HG03280 (cell line): ENCODE measurements around the gene REPIN1.

Source experiments
- ATAC-seq: cut with Tn5 transposase; IDR thresholded peaks from one replicate; pipeline ENCODE4 v1.9.1; 2021; ENCODE audit warnings: mild to moderate bottlenecking, moderate library complexity; ENCODE audit not compliant: unreplicated experiment

Gene REPIN1

DNA sequence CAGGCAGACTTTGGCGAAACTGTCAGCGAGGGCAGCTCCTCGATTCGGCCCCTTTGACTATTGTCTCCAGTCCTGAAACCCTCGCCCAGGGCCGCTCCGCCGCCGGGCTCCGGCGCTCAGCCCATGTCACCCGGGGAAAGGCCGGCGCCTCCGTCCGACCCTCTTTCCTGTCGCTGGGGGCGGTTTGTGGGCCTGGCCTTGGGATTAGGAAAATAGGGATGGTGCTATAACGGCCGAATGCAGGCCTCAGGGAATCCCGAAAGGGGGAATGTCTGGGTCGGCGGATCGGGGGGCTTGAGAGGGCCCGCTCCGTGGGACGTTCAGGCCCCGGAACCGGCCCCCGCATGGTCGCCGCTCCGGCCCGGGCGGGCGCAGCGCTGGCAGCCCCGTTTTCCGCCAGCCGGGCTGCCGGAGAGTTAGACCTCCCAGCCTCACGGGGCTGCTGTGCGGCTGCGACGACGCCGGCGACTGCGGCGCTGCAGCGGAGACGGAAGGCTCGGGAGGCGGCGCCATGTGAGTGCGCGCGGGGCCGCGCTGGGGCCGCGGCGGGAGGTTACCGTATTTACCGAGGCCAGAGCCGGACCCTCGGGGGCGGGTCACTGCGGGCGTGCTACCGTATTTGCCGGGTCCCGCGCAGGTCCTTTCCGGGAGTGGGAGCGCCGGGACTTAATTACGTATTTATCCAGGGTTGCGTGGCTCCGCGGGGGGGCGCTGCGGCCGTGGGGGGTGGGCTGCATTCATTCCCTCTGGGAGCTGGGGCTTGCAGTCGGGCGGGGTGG, 36.4 kb downstream of the REPIN1 start:
- peak; percentile 68 for ATAC-seq

GRCh38 chr7:150405584-150406311, 37.1 kb downstream of the REPIN1 start:
- ATAC-seq: no peak

DNA sequence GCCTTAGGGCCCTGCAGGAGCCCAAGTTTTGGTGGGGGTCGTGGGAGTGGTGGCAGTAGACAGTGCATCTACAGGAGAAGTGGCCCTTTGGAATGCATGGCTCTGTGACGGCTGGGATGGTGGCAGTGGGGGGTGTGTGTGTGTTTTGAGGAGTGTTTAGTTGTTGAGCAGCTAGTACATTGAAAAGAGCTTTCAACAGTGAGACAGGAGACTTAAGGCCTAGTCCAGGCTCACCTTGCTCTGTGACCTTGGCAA, 37.6 kb downstream of the REPIN1 start:
- no peak for ATAC-seq

DNA sequence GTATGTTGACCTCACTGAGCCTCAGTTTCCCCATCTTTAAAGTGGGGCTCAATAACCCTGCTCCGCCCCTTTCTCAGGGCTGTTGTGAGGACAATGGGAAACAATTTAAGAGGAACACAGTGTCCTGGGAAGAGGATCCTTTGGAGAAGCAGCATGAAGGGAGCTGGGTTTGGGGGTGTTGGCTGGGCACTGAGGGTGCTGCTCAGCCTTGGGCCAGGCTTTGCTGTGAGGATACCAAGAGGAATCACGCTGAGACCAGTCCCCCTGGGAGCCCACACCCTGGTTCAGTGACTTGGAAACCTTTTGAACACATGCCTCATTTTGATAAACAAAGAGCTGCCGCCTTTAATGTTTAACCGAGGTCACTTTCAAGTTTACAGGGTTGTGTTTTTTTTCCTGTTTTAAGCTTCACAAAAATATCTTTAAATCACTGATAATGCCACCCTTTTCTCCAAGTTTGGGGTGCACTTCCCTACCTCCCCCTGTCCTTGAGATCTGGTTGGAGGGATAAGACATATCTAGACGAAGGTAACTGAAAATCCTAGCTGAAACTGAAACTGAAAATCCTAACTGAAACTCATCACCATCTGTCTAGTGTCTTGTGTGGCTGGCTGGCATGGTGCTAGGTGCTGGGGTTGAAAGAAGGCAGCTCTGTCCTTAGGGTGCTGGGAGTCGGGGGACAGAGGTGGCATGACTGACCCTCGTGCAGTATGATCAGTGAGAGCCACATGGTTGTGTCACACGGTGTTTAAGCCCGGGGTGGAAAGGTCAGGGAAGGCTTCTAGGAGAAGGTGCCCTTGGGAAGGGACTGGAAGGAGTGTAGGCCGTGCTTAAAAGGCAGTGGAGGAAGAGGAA, 38.2 kb downstream of the REPIN1 start:
- peak; percentile 54 for ATAC-seq

DNA sequence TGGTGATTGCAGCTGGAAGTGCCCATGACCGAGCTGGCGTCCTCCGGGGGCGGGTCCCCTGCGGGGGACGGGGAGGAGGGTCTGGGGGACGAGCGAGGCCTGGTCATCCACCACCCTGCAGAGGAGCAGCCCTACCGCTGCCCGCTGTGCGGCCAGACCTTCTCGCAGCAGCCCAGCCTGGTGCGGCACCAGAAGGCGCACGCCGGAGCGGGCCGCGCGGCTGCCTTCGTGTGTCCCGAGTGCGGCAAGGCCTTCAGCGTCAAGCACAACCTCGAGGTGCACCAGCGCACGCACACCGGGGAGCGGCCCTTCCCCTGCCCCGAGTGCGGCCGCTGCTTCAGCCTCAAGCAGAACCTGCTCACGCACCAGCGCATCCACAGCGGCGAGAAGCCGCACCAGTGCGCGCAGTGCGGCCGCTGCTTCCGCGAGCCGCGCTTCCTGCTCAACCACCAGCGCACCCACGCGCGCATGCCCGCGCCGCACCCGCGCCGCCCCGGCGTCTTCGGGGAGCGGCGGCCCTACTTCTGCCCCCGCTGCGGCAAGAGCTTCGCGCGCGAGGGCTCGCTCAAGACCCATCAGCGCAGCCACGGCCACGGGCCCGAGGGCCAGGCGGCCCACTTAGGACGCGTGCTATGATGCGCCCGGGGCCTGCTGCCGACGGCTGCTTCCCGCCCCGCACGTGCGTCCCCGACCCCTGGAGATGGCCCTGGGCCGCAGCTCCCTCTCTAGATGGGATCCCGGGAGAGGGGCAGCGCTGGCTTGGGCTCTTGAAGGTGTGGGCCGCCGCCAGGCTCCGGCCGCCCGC, 39.2 kb downstream of the REPIN1 start:
- ATAC-seq: no peak

DNA sequence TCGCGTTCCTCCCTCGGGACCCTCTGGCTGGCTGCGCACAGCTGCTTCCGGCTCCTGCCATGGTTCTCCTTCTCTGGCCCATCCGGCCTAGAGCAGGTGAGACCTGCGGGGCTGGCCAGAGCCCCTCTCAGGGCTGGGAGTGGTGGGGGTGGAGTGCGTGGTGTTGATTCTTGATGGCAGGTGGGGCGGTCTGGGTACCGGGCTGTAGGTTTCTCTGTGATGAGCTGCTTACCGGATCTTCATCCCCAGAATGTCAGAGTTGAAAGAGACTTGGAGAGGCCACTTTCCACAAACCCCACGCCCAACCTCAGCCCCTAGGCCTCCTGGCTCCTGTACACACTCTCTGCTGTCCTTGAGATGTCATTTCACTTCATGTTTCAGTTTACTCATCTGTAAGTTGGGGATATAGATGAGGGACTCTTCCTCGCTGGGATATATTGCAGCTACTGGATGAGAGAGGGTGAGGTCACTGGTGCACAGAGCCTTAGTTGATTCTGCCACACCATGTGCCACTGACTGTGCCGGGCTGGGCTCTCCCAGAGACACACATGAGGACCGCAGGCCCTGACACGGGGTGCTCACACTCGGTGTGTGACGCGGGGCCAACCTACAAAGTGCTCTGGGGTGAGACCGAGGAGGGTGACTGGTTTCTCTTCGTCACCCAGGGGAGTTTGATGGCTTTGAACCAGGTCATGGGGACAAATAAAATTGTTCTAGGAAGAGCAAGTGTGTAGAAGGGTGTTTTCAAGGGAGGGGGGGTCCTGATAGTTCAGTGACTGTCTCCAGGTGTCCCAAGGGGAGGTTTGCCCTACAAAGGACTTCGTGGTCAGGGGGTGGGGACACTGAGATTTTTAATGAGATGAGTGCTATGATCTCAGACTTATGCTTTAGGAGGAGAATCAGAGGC, 40.0 kb downstream of the REPIN1 start:
- no peak for ATAC-seq

GRCh38 chr7:150409300-150410030, 40.8 kb downstream of the REPIN1 start:
- ATAC-seq: no peak

DNA sequence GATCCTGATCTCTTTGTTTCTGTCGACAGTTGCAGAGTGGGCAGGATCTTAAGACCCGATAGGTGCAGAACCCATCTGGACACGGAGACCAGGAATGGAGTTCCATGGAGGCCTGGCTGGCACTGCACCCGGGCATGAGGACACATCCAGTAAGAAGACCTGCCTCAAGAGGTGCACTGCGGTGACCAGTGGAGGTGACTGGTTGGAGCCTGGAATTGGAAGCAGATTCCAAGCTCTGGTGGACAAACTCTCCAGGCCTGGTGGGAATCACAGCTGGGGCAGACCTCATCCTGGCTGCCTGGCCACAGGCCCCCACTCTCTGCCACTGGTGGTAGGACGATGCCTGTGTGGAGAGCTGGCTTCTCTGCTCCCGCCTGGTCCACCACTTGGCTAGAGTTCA, 41.5 kb downstream of the REPIN1 start:
- no peak for ATAC-seq

GRCh38 chr7:150410680-150411346, 42.2 kb downstream of the REPIN1 start:
- ATAC-seq: no peak

GRCh38 chr7:150411606-150412005, 43.0 kb downstream of the REPIN1 start:
- ATAC-seq: no peak

- no peak for ATAC-seq
These were observed 43.4 kb downstream of the REPIN1 start for GRCh38 chr7:150412016-150412415.

GRCh38 chr7:150412518-150413488, 44.2 kb downstream of the REPIN1 start:
- no peak for ATAC-seq

GRCh38 chr7:150413640-150414081, 45.0 kb downstream of the REPIN1 start:
- ATAC-seq: no peak

DNA sequence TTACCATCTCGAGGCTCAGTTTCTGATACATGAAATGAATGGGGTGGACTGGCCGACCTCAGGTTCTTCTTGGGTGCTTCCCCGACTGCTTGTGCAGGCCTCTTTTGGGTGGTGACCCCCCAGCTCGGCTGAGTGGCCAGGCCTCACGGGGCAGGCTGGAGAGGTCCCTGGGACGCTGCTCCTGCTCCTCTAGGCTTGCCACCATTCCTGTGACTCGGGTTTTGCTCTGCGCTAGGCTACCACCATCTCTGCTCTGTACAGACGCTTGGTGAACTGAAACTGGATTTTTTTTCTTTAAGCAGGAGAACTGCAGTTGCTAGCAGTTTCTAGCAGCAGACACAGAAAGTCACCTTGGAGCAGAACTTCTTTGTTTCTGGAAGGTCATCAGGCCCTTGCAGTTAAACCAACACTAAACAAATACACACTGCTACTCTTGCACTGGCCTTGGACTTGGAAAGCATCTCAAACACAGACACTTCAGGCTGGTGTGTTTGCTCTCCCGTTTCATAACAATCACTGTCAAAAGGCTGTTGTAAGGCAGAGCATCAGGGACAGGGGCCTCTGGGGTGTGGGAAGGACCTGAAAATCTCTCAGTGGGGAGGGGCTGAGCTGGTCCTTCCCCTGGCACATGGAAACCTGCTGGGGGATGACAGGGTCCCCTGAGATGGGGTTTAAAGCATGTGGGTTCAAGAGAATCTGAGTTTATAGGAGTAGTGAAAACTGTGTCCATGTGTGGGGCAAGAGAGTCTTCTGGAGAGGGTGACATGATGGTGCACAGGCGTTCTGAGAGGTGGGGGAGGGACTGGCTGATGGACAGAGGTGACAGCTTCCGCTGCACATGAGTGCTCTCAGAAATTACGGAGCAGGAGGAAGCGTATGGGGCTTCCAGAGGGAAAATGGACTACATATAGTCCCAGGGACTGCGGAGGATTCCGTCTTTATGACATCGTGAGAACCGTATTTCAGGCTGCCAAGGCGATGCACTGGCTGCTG, 46.8 kb downstream of the REPIN1 start:
- ATAC-seq: no peak

DNA sequence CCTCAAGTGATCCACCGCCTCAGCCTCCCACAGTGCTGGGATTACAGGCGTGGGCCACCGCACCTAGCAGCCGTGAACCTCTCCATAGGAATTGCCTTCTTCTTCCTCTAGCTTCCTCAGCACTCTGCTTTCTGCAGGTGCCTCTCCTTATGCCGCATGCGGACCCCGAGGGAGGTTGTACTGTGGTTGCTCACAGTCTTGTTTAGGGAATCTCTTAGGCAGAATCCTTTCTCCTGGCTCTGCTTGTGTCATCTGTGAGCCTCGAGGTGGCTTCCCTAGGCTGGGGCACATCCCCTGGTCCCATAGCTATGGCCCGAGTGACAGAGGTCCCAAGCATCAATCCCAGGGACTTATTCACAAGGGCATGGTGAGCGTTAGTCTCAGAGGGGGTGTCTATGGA, 48.6 kb downstream of the REPIN1 start:
- ATAC-seq: no peak

DNA sequence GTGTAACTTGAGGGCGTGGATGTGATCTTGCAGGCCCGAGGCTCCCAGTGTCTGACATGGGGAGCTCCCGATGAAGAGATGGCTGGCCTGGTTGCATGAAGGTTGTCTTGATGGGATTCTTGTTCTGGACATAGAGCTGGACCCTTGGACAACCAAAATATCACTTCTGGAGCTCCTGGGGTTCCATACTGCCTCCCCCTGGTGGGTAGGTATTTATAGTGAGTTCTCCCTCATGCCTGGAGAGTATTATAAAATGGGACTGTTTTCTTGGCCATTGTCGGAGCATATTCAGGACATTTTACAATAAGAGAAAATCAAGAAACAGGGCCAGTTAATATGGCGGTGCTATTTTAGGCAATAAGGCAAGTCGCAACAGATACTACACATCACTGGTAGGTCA, 49.2 kb downstream of the REPIN1 start:
- no peak for ATAC-seq
